Aorta (tissue), 5 donors: ENCODE results near the gene SFTPA1. TPM values are rescaled to one million over a fixed set of nuclear protein-coding genes. Genes with fewer than 3 reads are reported as not detected.
A peak's percentile ranks its signal among the peaks of the same experiment; 100 is the strongest.
"Not testable (repeated sequence)": the region's sequence is repeated elsewhere in the genome, so short reads cannot be mapped to it uniquely, and the experiment has no call there.

Experiments
- ATAC-seq: fragments of 200-7000 bp; cut with Tn5 transposase; one replicate; pipeline ENCODE4 v1.9.1; 2022; ENCODE audit warnings: moderate library complexity; ENCODE audit not compliant: low FRiP score
- DNase-seq, 2 donors: peaks; one replicate each; pipeline ENCODE4 v3.0.0-alpha.2; 2020
- H3K27ac ChIP-seq, 2 donors: one replicate each; pipeline ENCODE4 v1.5.1; 2013; ENCODE audit warnings: low read length in 2 of 2, mild to moderate bottlenecking in 2 of 2, moderate library complexity in 2 of 2, control low read depth in 1 of 2, inconsistent platforms in 1 of 2, low read depth in 1 of 2
- H3K27me3 ChIP-seq, 2 donors: one replicate each; pipeline ENCODE4 v1.6.1; 2013; ENCODE audit warnings: control low read depth in 1 of 2, low read length in 1 of 2, mild to moderate bottlenecking in 1 of 2, moderate library complexity in 1 of 2; ENCODE audit not compliant: insufficient read depth in 2 of 2, control insufficient read depth in 1 of 2
- H3K36me3 ChIP-seq, 2 donors: one replicate each; pipeline ENCODE4 v1.6.1; 2013; ENCODE audit warnings: control low read depth in 1 of 2, low read length in 1 of 2, mild to moderate bottlenecking in 1 of 2; ENCODE audit not compliant: insufficient read depth in 2 of 2, control insufficient read depth in 1 of 2
- H3K4me1 ChIP-seq, 2 donors: one replicate each; pipeline ENCODE4 v1.6.1; 2013; ENCODE audit warnings: low read length in 2 of 2, control low read depth in 1 of 2, mild to moderate bottlenecking in 1 of 2, moderate library complexity in 1 of 2; ENCODE audit not compliant: insufficient read depth in 2 of 2, control insufficient read depth in 1 of 2
- H3K4me3 ChIP-seq, 2 donors: one replicate each; pipeline ENCODE4 v1.5.1; 2013; ENCODE audit warnings: low read length in 2 of 2, control low read depth in 1 of 2, mild to moderate bottlenecking in 1 of 2
- H3K9me3 ChIP-seq: one replicate; pipeline ENCODE4 v1.6.1; 2013; ENCODE audit warnings: mild to moderate bottlenecking, low read length; ENCODE audit not compliant: control insufficient read depth
- WGBS, 2 donors: extraction: QIAGEN DNeasy Blood & Tissue Kit; methylation state at CpG; one replicate each; pipeline ENCODE4 v1.1.7; 2013; 5-methylcytosine and 5-hydroxymethylcytosine counted together
- intact Hi-C, 2 donors: fragments of 100-400 bp; cut with DNase I; formaldehyde crosslinking; loops; one replicate each; pipeline versions ENCODE4 v1.14.2 to v1.15.0; 2022
- polyA plus RNA-seq, 2 donors: library from polyadenylated mRNA; stranded (reverse); fragments of 200-250 nt; gene quantifications; one replicate each; pipeline ENCODE4 v1.2.3, GENCODE V29; 2013
- total RNA-seq, 2 donors: library from RNA; stranded (reverse); fragmentation: NEBNext Ultra II Directional; extraction: Animal tissue kit (Norgen Biotek cat#: 25700); gene quantifications; one replicate each; pipeline ENCODE4 v1.2.1, GENCODE V29; 2021
- donor health status: healthy with polysubstance abuse.
- donor health status: Bipolar disorder and iron deficiency.
- donor health status: DM: no; HTN: no; CAD: no.
- donor health status: DM: no; HTN: no; CAD: no.
- donor health status: DM: yes; HTN: yes; CAD: no.

Gene SFTPA1
- total and polyA plus RNA-seq, 4 donors: 0.59 to 4.4 (median 1.7) TPM; not detected in 1

GRCh38 chr10:79627075-79627474 is 16.3 kb downstream of the SFTPA1 start:
- ATAC-seq (no peak), DNase-seq (no peak)
- intact Hi-C loops: no loop called here
- no peaks in the 10 kb centered on the region for H3K27me3 ChIP-seq
- no peaks in the 10 kb centered on the region for H3K4me1 ChIP-seq
- no peak overlapping the region for H3K4me3 ChIP-seq
- H3K27ac ChIP-seq: no peak overlapping the region
- H3K36me3 ChIP-seq: no peaks in the 10 kb centered on the region
- H3K9me3 ChIP-seq: peaks cover 4% of the 10 kb centered on the region
- WGBS, 2 donors: 49 to 76% methylated on average over 2 of the region's 2 CpGs

DNA sequence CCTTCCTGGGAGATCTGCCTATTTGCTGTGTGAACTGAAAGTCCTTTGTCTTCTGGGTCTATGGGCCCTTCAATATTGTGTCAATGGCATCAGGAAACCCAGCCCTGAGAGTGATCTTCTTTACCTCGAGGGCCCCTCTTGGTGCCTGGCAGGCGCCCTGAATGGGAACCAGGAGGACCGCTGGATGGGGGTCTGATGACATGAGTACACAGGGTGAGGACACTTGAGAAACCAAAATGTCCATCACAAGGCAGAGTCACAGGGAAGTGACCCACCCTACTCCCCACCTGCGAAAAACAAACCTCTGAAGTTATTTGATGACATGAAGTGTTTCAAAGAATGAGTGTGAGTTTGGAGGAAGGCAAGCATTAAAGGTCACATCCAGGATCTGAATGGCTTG is 17.3 kb downstream of the SFTPA1 start:
- no peak for DNase-seq
- H3K27ac ChIP-seq: no peak overlapping the region
- H3K4me3 ChIP-seq: no peak overlapping the region
- H3K4me1 ChIP-seq: no peaks in the 10 kb centered on the region
- H3K27me3 ChIP-seq: no peaks in the 10 kb centered on the region
- 91 to 94% methylated on average over 4 of the region's 4 CpGs for WGBS, 2 donors
- no peaks in the 10 kb centered on the region for H3K36me3 ChIP-seq
- intact Hi-C loops: no loop called here
- no peak for ATAC-seq
- peaks cover 4% of the 10 kb centered on the region for H3K9me3 ChIP-seq

GRCh38 chr10:79628988-79629954 is 18.5 kb downstream of the SFTPA1 start:
- Histone ChIP-seq H3K9me3 (peaks cover 3% of the 10 kb centered on the region), H3K4me3 (no peak overlapping the region), H3K27me3 (no peaks in the 10 kb centered on the region), H3K4me1 (no peaks in the 10 kb centered on the region), H3K27ac (no peak overlapping the region), H3K36me3 (no peaks in the 10 kb centered on the region)
- intact Hi-C loops: no loop called here
- DNase-seq (no peak), ATAC-seq (peak; percentile 11)
- WGBS, 2 donors: 91 to 92% methylated on average over 9 of the region's 9 CpGs

DNA sequence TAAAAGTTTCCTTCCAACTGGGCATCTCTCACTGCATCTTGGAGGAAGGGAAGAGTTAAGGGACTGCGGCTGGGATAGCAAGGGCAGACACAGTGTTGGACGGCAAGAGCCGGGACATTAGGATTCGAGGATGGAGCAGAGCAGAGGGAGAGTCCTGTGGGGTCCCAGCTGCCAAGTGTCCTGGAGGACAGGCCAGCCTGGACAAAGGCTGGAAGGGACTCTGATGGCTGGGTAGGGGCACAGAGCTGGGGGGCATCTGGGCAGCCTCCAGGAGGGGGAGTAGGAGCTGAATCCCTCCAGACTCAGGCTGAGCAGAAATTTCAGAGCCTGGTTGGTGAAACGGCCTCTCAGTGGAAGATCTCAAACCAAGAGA is 19.2 kb downstream of the SFTPA1 start:
- DNase-seq (no peak), ATAC-seq (no peak)
- peaks cover 3% of the 10 kb centered on the region for H3K9me3 ChIP-seq
- no peaks in the 10 kb centered on the region for H3K4me1 ChIP-seq
- WGBS, 2 donors: 53 to 82% methylated on average over 5 of the region's 5 CpGs
- no peaks in the 10 kb centered on the region for H3K27me3 ChIP-seq
- H3K27ac ChIP-seq: no peak overlapping the region
- intact Hi-C loops: no loop called here
- no peak overlapping the region for H3K4me3 ChIP-seq
- no peaks in the 10 kb centered on the region for H3K36me3 ChIP-seq

DNA sequence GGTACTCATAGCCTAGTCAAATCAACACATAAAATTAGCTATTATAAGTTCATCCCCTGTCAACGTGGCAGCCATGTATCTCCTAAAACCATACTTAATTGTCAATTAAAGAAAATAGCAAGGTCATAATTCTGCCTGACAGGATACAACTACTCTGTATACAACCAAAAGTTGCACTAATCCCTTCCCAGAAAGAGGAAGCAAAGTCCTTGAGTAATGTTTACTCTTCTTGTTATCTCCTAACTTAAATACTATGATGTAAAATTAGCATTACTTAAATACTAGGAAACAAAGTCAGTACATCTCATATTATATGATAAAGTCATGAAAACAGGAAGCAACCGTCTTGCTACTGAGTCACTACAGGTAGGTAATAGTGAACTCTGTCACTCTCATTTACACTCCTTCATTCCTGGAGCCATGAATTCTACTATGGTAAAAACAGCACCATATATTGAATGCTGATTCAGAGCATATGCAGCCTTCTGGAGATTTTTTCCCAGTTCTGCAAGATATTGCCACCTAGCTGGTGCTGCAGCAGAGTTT is 26.0 kb downstream of the SFTPA1 start:
- H3K36me3 ChIP-seq, intact Hi-C loops, ATAC-seq, H3K9me3 ChIP-seq, H3K27me3 ChIP-seq, DNase-seq, H3K4me1 ChIP-seq, H3K27ac ChIP-seq, H3K4me3 ChIP-seq: not testable (repeated sequence)
- WGBS, 2 donors: 78 to 79% methylated on average over 2 of the region's 2 CpGs

GRCh38 chr10:79638318-79638717 is 27.6 kb downstream of the SFTPA1 start:
- ATAC-seq: no peak
- intact Hi-C loops: no loop called here
- no peak for DNase-seq
- Histone ChIP-seq H3K4me3 (no peak overlapping the region), H3K36me3 (no peaks in the 10 kb centered on the region), H3K27ac (no peak overlapping the region), H3K4me1 (no peaks in the 10 kb centered on the region), H3K9me3 (no peaks in the 10 kb centered on the region), H3K27me3 (no peaks in the 10 kb centered on the region)
- 87 to 93% methylated on average over 3 of the region's 3 CpGs for WGBS, 2 donors

GRCh38 chr10:79652695-79653094 is 42.0 kb downstream of the SFTPA1 start:
- WGBS, 2 donors: 80 to 87% methylated on average over 2 of the region's 2 CpGs
- intact Hi-C loops: not testable (repeated sequence)

DNA sequence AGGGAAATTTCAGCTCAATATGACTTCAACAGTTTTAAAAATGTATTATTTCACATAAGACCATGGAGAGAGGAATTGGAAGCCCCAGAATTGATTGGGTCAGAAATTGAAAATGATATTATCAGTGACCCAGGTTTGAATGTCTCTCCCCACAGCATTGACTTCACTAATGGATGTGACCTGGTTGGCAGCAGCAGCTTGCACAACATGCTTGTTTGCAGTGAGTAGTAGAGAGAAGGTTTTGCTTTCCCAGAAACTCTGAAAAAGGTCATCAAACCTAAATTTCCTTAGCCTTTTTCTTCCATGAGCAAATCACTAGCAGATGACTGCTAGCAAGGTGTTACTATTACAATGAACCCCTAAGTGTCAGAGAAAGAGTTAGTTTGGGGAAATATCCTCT is 52.5 kb downstream of the SFTPA1 start:
- H3K36me3 ChIP-seq, H3K4me1 ChIP-seq, H3K9me3 ChIP-seq, H3K27me3 ChIP-seq, H3K4me3 ChIP-seq, H3K27ac ChIP-seq, intact Hi-C loops, ATAC-seq, DNase-seq: not testable (repeated sequence)

More at GRCh38 chr10:79652695-79653094, 42.0 kb downstream of the SFTPA1 start:
- H3K4me1 ChIP-seq, H3K36me3 ChIP-seq, DNase-seq, ATAC-seq, H3K4me3 ChIP-seq, H3K27me3 ChIP-seq, H3K27ac ChIP-seq, H3K9me3 ChIP-seq: not testable (repeated sequence)

DNA sequence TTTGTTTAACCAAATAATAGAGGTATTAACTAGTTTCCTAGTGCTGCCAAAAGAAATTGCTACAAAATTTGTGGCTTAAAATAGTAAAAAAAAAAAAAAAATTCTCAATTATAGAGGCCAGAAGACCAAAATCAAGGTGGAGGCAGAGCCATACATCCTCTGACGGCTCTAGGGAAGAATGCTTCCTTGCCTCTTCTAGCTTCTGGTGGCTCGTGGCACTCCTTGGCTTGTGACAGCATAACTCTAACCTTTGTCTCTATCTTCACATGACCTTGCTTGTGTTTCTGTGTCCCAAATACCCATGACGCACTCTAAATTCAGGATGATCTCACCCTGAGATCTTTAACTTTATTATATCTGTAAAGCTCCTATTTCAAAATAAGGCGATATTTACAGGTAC is 53.9 kb downstream of the SFTPA1 start:
- H3K36me3 ChIP-seq, H3K4me1 ChIP-seq, intact Hi-C loops, DNase-seq, H3K27me3 ChIP-seq, H3K27ac ChIP-seq, ATAC-seq, H3K4me3 ChIP-seq, H3K9me3 ChIP-seq: not testable (repeated sequence)
- WGBS, 2 donors: 67 to 94% methylated on average over 4 of the region's 4 CpGs
